Hepatocyte (in vitro differentiated cells): ENCODE measurements around the gene PLS1.
"Not testable (repeated sequence)": the region's sequence is repeated elsewhere in the genome, so short reads cannot be mapped to it uniquely, and the experiment has no call there.

Source experiments
- EZH2 ChIP-seq: fragments of 200-600 bp; sonication (generic); IDR thresholded peaks from 2 replicates; pipeline ENCODE4 v1.6.1; 2016; ENCODE audit warnings: antibody characterized with exemption, mild to moderate bottlenecking, borderline replicate concordance
- TF ChIP-seq, protein P1 (sequence below): fragments of 200-600 bp; sonication (generic); IDR thresholded peaks from 2 replicates; pipeline ENCODE4 v1.5.1; 2016; ENCODE audit warnings: antibody characterized with exemption, mild to moderate bottlenecking; ENCODE audit not compliant: poor library complexity

GRCh38 chr3:142574223-142574622, 22.0 kb upstream of the PLS1 start:
- not testable (repeated sequence) for TF ChIP-seq EZH2
- TF ChIP-seq, protein P1, sequence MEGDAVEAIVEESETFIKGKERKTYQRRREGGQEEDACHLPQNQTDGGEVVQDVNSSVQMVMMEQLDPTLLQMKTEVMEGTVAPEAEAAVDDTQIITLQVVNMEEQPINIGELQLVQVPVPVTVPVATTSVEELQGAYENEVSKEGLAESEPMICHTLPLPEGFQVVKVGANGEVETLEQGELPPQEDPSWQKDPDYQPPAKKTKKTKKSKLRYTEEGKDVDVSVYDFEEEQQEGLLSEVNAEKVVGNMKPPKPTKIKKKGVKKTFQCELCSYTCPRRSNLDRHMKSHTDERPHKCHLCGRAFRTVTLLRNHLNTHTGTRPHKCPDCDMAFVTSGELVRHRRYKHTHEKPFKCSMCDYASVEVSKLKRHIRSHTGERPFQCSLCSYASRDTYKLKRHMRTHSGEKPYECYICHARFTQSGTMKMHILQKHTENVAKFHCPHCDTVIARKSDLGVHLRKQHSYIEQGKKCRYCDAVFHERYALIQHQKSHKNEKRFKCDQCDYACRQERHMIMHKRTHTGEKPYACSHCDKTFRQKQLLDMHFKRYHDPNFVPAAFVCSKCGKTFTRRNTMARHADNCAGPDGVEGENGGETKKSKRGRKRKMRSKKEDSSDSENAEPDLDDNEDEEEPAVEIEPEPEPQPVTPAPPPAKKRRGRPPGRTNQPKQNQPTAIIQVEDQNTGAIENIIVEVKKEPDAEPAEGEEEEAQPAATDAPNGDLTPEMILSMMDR: not testable (repeated sequence)
